HEK293 (cell line): ENCODE data around the gene CDCA8.

Experiments
- ATF2 ChIP-seq: fragments of 450-650 bp; formaldehyde crosslinking; IDR thresholded peaks from 2 replicates; pipeline ENCODE4 v1.5.1; 2016; ENCODE audit warnings: missing biosample characterization, missing genetic modification characterization, low read depth
- ELK4 ChIP-seq: IDR thresholded peaks from 2 replicates; pipeline ENCODE4 v1.6.1; 2011; ENCODE audit warnings: mild to moderate bottlenecking, low read depth, low read length, borderline replicate concordance
- FEZF1 ChIP-seq: fragments of 450-650 bp; formaldehyde crosslinking; IDR thresholded peaks from 2 replicates; pipeline ENCODE4 v1.5.1; 2016; ENCODE audit warnings: missing biosample characterization, missing genetic modification characterization
- GFI1B ChIP-seq: fragments of 450-650 bp; formaldehyde crosslinking; IDR thresholded peaks from 2 replicates; pipeline ENCODE4 v1.5.1; 2016; ENCODE audit warnings: missing biosample characterization, missing genetic modification characterization
- GLI2 ChIP-seq: fragments of 450-650 bp; formaldehyde crosslinking; IDR thresholded peaks from 2 replicates; pipeline ENCODE4; 2017; ENCODE audit warnings: missing biosample characterization, missing genetic modification characterization, low read depth, borderline replicate concordance
- GLIS1 ChIP-seq: fragments of 450-650 bp; formaldehyde crosslinking; IDR thresholded peaks from 2 replicates; pipeline ENCODE4 v1.5.1; 2016; ENCODE audit warnings: missing biosample characterization, missing genetic modification characterization
- GLIS2 ChIP-seq: fragments of 450-650 bp; formaldehyde crosslinking; IDR thresholded peaks from 2 replicates; pipeline ENCODE4 v1.5.1; 2016; ENCODE audit warnings: missing biosample characterization, missing genetic modification characterization
- SALL2 ChIP-seq: fragments of 450-650 bp; formaldehyde crosslinking; IDR thresholded peaks from 2 replicates; pipeline ENCODE4 v1.5.0; 2017; ENCODE audit warnings: missing biosample characterization, mild to moderate bottlenecking, missing genetic modification characterization, borderline replicate concordance
- WT1 ChIP-seq: fragments of 450-650 bp; formaldehyde crosslinking; IDR thresholded peaks from 2 replicates; pipeline ENCODE4 v1.5.1; 2016; ENCODE audit warnings: missing biosample characterization, missing genetic modification characterization
- ZBTB49 ChIP-seq: fragments of 450-650 bp; formaldehyde crosslinking; IDR thresholded peaks from 2 replicates; pipeline ENCODE4 v1.5.1; 2016; ENCODE audit warnings: missing biosample characterization, missing genetic modification characterization, low read depth
- ZBTB7A ChIP-seq: fragments of 450-650 bp; formaldehyde crosslinking; IDR thresholded peaks from 2 replicates; pipeline ENCODE4 v1.5.1; 2016; ENCODE audit warnings: low read depth, missing biosample characterization, missing genetic modification characterization
- ZFP3 ChIP-seq: fragments of 450-650 bp; formaldehyde crosslinking; IDR thresholded peaks from 2 replicates; pipeline ENCODE4 v1.5.1; 2016; ENCODE audit warnings: low read depth, missing biosample characterization, missing genetic modification characterization
- ZNF202 ChIP-seq: fragments of 450-650 bp; formaldehyde crosslinking; IDR thresholded peaks from 2 replicates; pipeline ENCODE4 v1.5.1; 2016; ENCODE audit warnings: missing biosample characterization, missing genetic modification characterization, borderline replicate concordance
- ZNF239 ChIP-seq: fragments of 450-650 bp; formaldehyde crosslinking; IDR thresholded peaks from 2 replicates; pipeline ENCODE4 v1.5.1; 2016; ENCODE audit warnings: missing biosample characterization, missing genetic modification characterization
- ZNF324 ChIP-seq: fragments of 450-650 bp; formaldehyde crosslinking; IDR thresholded peaks from 2 replicates; pipeline ENCODE4 v1.5.1; 2016; ENCODE audit warnings: missing biosample characterization, missing genetic modification characterization
- ZNF335 ChIP-seq: fragments of 450-650 bp; formaldehyde crosslinking; conservative IDR thresholded peaks from 2 replicates; pipeline ENCODE4 v1.5.1; 2016; ENCODE audit warnings: missing biosample characterization, missing genetic modification characterization
- ZNF366 ChIP-seq: fragments of 450-650 bp; formaldehyde crosslinking; conservative IDR thresholded peaks from 2 replicates; pipeline ENCODE4 v1.5.1; 2016; ENCODE audit warnings: missing biosample characterization, missing genetic modification characterization
- ZNF391 ChIP-seq: fragments of 450-650 bp; formaldehyde crosslinking; IDR thresholded peaks from 2 replicates; pipeline ENCODE4 v1.5.1; 2016; ENCODE audit warnings: low read depth, missing biosample characterization, missing genetic modification characterization, borderline replicate concordance
- ZNF398 ChIP-seq: fragments of 450-650 bp; formaldehyde crosslinking; IDR thresholded peaks from 2 replicates; pipeline ENCODE4 v1.5.1; 2017; ENCODE audit warnings: missing biosample characterization, missing genetic modification characterization
- ZNF404 ChIP-seq: fragments of 450-650 bp; formaldehyde crosslinking; IDR thresholded peaks from 2 replicates; pipeline ENCODE4 v1.5.1; 2017; ENCODE audit warnings: missing biosample characterization, missing genetic modification characterization
- ZNF473 ChIP-seq: fragments of 450-650 bp; formaldehyde crosslinking; IDR thresholded peaks from 2 replicates; pipeline ENCODE4 v1.5.1; 2017; ENCODE audit warnings: missing biosample characterization, missing genetic modification characterization
- ZNF48 ChIP-seq: fragments of 450-650 bp; formaldehyde crosslinking; IDR thresholded peaks from 2 replicates; pipeline ENCODE4 v1.5.1; 2016; ENCODE audit warnings: missing biosample characterization, missing genetic modification characterization
- ZNF501 ChIP-seq: fragments of 450-650 bp; formaldehyde crosslinking; IDR thresholded peaks from 2 replicates; pipeline ENCODE4 v1.5.1; 2016; ENCODE audit warnings: missing biosample characterization, missing genetic modification characterization
- ZNF518A ChIP-seq: fragments of 450-650 bp; formaldehyde crosslinking; conservative IDR thresholded peaks from 2 replicates; pipeline ENCODE4 v1.5.1; 2016; ENCODE audit warnings: low read depth, missing biosample characterization, missing genetic modification characterization
- ZNF555 ChIP-seq: fragments of 450-650 bp; formaldehyde crosslinking; conservative IDR thresholded peaks from 2 replicates; pipeline ENCODE4 v1.5.1; 2017; ENCODE audit warnings: missing biosample characterization, mild to moderate bottlenecking, missing genetic modification characterization, inconsistent platforms
- ZNF558 ChIP-seq: fragments of 450-650 bp; formaldehyde crosslinking; IDR thresholded peaks from 2 replicates; pipeline ENCODE4 v1.5.1; 2016; ENCODE audit warnings: missing biosample characterization, missing genetic modification characterization
- ZNF585B ChIP-seq: fragments of 450-650 bp; formaldehyde crosslinking; IDR thresholded peaks from 2 replicates; pipeline ENCODE4 v1.5.1; 2016; ENCODE audit warnings: missing biosample characterization, missing genetic modification characterization
- ZNF747 ChIP-seq: fragments of 450-650 bp; formaldehyde crosslinking; IDR thresholded peaks from 2 replicates; pipeline ENCODE4 v1.5.1; 2016; ENCODE audit warnings: missing biosample characterization, missing genetic modification characterization
- ZNF830 ChIP-seq: fragments of 450-650 bp; IDR thresholded peaks from 2 replicates; pipeline ENCODE4 v1.5.0; 2018; ENCODE audit warnings: missing biosample characterization, missing genetic modification characterization, low read depth, mild to moderate bottlenecking, moderate library complexity

Gene CDCA8

GRCh38 chr1:37676281-37677142 lies 15.8 kb upstream of the CDCA8 start (continued):
- TF ChIP-seq ZNF518A (no peak), ZNF830 (tag by site-specific recombination) (no peak), ZNF555 (tag by site-specific recombination) (no peak), ATF2 (tag by site-specific recombination) (no peak), ZNF391 (tag by site-specific recombination) (no peak), ZFP3 (tag by site-specific recombination) (no peak), GLIS2 (tag by site-specific recombination) (no peak), ZNF239 (tag by site-specific recombination) (no peak), ZNF398 (no peak), ZNF48 (no peak), ZBTB7A (no peak), WT1 (no peak), ZNF558 (tag by site-specific recombination) (no peak), GLI2 (tag by site-specific recombination) (no peak), ZNF366 (tag by site-specific recombination) (no peak), ZNF202 (tag by site-specific recombination) (no peak), ZNF404 (tag by site-specific recombination) (no peak), ZNF501 (tag by site-specific recombination) (no peak), ELK4 (no peak), SALL2 (tag by site-specific recombination) (no peak), ZNF473 (tag by site-specific recombination) (no peak), ZNF335 (tag by site-specific recombination) (no peak), GLIS1 (tag by site-specific recombination) (no peak), ZNF747 (tag by site-specific recombination) (no peak), GFI1B (tag by site-specific recombination) (no peak), ZNF324 (tag by site-specific recombination) (no peak), FEZF1 (peak; percentile 98), ZNF585B (no peak), ZBTB49 (tag by site-specific recombination) (no peak)
